ENCODE data around the gene ENO4. TPM values are rescaled to one million over a fixed set of nuclear protein-coding genes. Genes with fewer than 3 reads are reported as not detected.

ENO4 gene
- total and polyA plus RNA-seq, 2 experiments from 2014 or later, result 0.44 to 0.66 TPM

DNA sequence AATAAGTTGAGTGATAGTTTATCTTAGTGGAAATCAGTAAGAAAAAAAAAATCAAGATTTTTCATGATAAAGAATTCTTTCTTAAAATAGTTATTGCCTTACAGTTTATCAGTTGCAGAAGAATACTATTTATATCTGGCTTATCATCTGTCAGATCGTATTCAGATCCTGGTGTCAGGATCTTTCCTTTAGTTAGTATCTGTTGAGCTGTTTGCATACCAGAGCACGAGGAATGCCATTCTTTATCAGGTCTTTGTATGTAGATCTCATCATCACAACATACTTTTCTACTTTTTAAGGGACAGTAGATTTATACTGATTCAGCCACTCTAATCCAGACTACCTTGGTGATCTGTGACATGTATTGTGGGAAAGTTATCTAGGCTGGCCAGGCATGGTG is 12.5 kb downstream of the ENO4 start:
- H3K4me3 ChIP-seq, result no peak overlapping the region

GRCh38 chr10:116864436-116864835 is 15.1 kb downstream of the ENO4 start:
- TF ChIP-seq, protein P1, sequence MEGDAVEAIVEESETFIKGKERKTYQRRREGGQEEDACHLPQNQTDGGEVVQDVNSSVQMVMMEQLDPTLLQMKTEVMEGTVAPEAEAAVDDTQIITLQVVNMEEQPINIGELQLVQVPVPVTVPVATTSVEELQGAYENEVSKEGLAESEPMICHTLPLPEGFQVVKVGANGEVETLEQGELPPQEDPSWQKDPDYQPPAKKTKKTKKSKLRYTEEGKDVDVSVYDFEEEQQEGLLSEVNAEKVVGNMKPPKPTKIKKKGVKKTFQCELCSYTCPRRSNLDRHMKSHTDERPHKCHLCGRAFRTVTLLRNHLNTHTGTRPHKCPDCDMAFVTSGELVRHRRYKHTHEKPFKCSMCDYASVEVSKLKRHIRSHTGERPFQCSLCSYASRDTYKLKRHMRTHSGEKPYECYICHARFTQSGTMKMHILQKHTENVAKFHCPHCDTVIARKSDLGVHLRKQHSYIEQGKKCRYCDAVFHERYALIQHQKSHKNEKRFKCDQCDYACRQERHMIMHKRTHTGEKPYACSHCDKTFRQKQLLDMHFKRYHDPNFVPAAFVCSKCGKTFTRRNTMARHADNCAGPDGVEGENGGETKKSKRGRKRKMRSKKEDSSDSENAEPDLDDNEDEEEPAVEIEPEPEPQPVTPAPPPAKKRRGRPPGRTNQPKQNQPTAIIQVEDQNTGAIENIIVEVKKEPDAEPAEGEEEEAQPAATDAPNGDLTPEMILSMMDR (IDR thresholded peaks at IDR 0.05; ENCODE audit: low read depth, low read length), result no peak
- Histone ChIP-seq H3K9me3 (ENCODE audit: low read depth) (no peaks in the 10 kb centered on the region), H3K4me1 (ENCODE audit: low read depth) (no peaks in the 10 kb centered on the region), H3K27ac (no peak overlapping the region), H3K36me3 (no peaks in the 10 kb centered on the region), H3K4me3 (no peak overlapping the region), H3K27me3 (no peaks in the 10 kb centered on the region)
- DNase-seq (ENCODE audit: low read depth in 1 of 2, low spot score in 1 of 2), result no peak

More for the DNA sequence above, 12.5 kb downstream of the ENO4 start:
- Histone ChIP-seq H3K36me3 (no peaks in the 10 kb centered on the region), H3K27me3 (no peaks in the 10 kb centered on the region), H3K27ac (no peak overlapping the region), H3K9me3 (ENCODE audit: low read depth) (no peaks in the 10 kb centered on the region), H3K4me1 (ENCODE audit: low read depth) (no peaks in the 10 kb centered on the region)
- DNase-seq (ENCODE audit: low read depth in 1 of 2, low spot score in 1 of 2), result no peak
- TF ChIP-seq, protein P1 (IDR thresholded peaks at IDR 0.05; ENCODE audit: low read depth, low read length), result no peak

- Histone ChIP-seq H3K27me3 (no peaks in the 10 kb centered on the region), H3K4me3 (no peak overlapping the region), H3K27ac (no peak overlapping the region), H3K9me3 (ENCODE audit: low read depth) (no peaks in the 10 kb centered on the region), H3K4me1 (ENCODE audit: low read depth) (no peaks in the 10 kb centered on the region), H3K36me3 (no peaks in the 10 kb centered on the region)
- TF ChIP-seq, protein P1 (IDR thresholded peaks at IDR 0.05; ENCODE audit: low read depth, low read length), result no peak
- DNase-seq (ENCODE audit: low read depth in 1 of 2, low spot score in 1 of 2), result no peak
Measured at GRCh38 chr10:116866066-116866465, 16.8 kb downstream of the ENO4 start.

- H3K27ac ChIP-seq, result no peak overlapping the region
- no peaks in the 10 kb centered on the region for H3K4me1 ChIP-seq (ENCODE audit: low read depth)
- TF ChIP-seq, protein P1 (IDR thresholded peaks at IDR 0.05; ENCODE audit: low read depth, low read length), result no peak
- no peaks in the 10 kb centered on the region for H3K36me3 ChIP-seq
- H3K9me3 ChIP-seq (ENCODE audit: low read depth), result no peaks in the 10 kb centered on the region
- peak in 1 of 2 donors; percentile 32 for DNase-seq (ENCODE audit: low read depth in 1 of 2, low spot score in 1 of 2)
- H3K4me3 ChIP-seq, result no peak overlapping the region
- no peaks in the 10 kb centered on the region for H3K27me3 ChIP-seq
Measured at GRCh38 chr10:116866987-116867595, 17.8 kb downstream of the ENO4 start.

- Histone ChIP-seq H3K9me3 (ENCODE audit: low read depth) (no peaks in the 10 kb centered on the region), H3K27ac (no peak overlapping the region), H3K36me3 (no peaks in the 10 kb centered on the region), H3K4me1 (ENCODE audit: low read depth) (no peaks in the 10 kb centered on the region), H3K27me3 (no peaks in the 10 kb centered on the region), H3K4me3 (no peak overlapping the region)
- TF ChIP-seq, protein P1 (IDR thresholded peaks at IDR 0.05; ENCODE audit: low read depth, low read length), result no peak
- no peak for DNase-seq (ENCODE audit: low read depth in 1 of 2, low spot score in 1 of 2)
Measured at GRCh38 chr10:116868198-116868676, 18.9 kb downstream of the ENO4 start.
